IMR-90 (cell line): Measurements from ENCODE around the gene PGBD5. TPM values are rescaled to one million over a fixed set of nuclear protein-coding genes. Genes with fewer than 3 reads are reported as not detected.

Source experiments
- ATAC-seq: fragments of 200-7000 bp; cut with Tn5 transposase; 2 replicates; pipeline ENCODE4 v1.9.1; 2020; ENCODE audit warnings: low read depth, mild to moderate bottlenecking, moderate library complexity
- BruUV-seq: library from RNA; stranded (reverse); fragments of 400-500 nt; replicated peaks from 2 replicates; lab custom pipeline; 2021; lab: Mats Ljungman, UMichigan
- CTCF ChIA-PET: fragments of 300-600 bp; formaldehyde crosslinking; extraction: SDS; loops from one replicate; lab custom pipeline; 2021; ENCODE audit warnings: antibody characterized with exemption; lab: Yijun Ruan, JAX
- POLR2A ChIA-PET: fragments of 300-600 bp; sonication (Branson Sonifier 250); formaldehyde crosslinking; loops from one replicate; lab custom pipeline; 2022; ENCODE audit warnings: antibody characterized with exemption; ENCODE audit not compliant: unreplicated experiment; lab: Charles Lee
- DNase-seq: peaks from one replicate; pipeline ENCODE4 v3.0.0; 2013
- H2AFZ ChIP-seq: replicated peaks from 2 replicates; pipeline ENCODE3; 2013; ENCODE audit warnings: low read length, mild to moderate bottlenecking; ENCODE audit not compliant: poor library complexity
- H2AK5ac ChIP-seq: 2 replicates; pipeline ENCODE4 v1.6.1; 2013; ENCODE audit warnings: low read depth, low read length, inconsistent platforms
- H2AK9ac ChIP-seq: replicated peaks from 2 replicates; pipeline ENCODE3; 2013; ENCODE audit warnings: mild to moderate bottlenecking, low read depth, low read length, moderate library complexity; ENCODE audit not compliant: poor library complexity
- H2BK120ac ChIP-seq: 2 replicates; pipeline ENCODE4 v1.6.1; 2013; ENCODE audit warnings: low read depth, low read length, inconsistent platforms
- H2BK15ac ChIP-seq: 3 replicates; pipeline ENCODE4 v1.6.1; 2013; ENCODE audit warnings: low read depth, low read length, inconsistent platforms
- H2BK20ac ChIP-seq: 2 replicates; pipeline ENCODE4 v1.6.1; 2013; ENCODE audit warnings: low read depth, mild to moderate bottlenecking, inconsistent platforms, low read length, moderate library complexity
- H2BK5ac ChIP-seq: 2 replicates; pipeline ENCODE4 v1.6.1; 2013; ENCODE audit warnings: mild to moderate bottlenecking, low read depth, low read length, inconsistent platforms; ENCODE audit not compliant: poor library complexity, severe bottlenecking
- H3K14ac ChIP-seq: replicated peaks from 2 replicates; pipeline ENCODE4 v1.6.1; 2013; ENCODE audit warnings: low read depth, low read length, inconsistent platforms
- H3K18ac ChIP-seq: 2 replicates; pipeline ENCODE4 v1.6.1; 2013; ENCODE audit warnings: low read depth, low read length, control low read depth
- H3K23ac ChIP-seq: 2 replicates; pipeline ENCODE4 v1.6.1; 2013; ENCODE audit warnings: low read depth, low read length, inconsistent platforms
- H3K27ac ChIP-seq: 2 replicates; pipeline ENCODE4 v1.5.1; 2013; ENCODE audit warnings: mild to moderate bottlenecking, control low read depth, low read length; ENCODE audit not compliant: insufficient read depth
- H3K27me3 ChIP-seq: 2 replicates; pipeline ENCODE4 v1.6.1; 2013; ENCODE audit warnings: low read length; ENCODE audit not compliant: control insufficient read depth, insufficient read depth
- H3K36me3 ChIP-seq: 2 replicates; pipeline ENCODE4 v1.6.1; 2013; ENCODE audit warnings: low read length, mixed read lengths; ENCODE audit not compliant: control insufficient read depth, insufficient read depth
- H3K4ac ChIP-seq: 2 replicates; pipeline ENCODE4 v1.6.1; 2013; ENCODE audit warnings: low read depth, low read length, inconsistent platforms
- H3K4me1 ChIP-seq: 2 replicates; pipeline ENCODE4 v1.6.1; 2013; ENCODE audit warnings: low read length, mixed read lengths; ENCODE audit not compliant: control insufficient read depth, insufficient read depth
- H3K4me2 ChIP-seq: 2 replicates; pipeline ENCODE4 v1.6.1; 2013; ENCODE audit warnings: low read depth, mild to moderate bottlenecking, control low read depth, low read length, moderate library complexity
- H3K4me3 ChIP-seq: 2 replicates; pipeline ENCODE4 v1.5.1; 2013; ENCODE audit warnings: low read depth, mild to moderate bottlenecking, control low read depth, low read length, moderate library complexity; ENCODE audit not compliant: insufficient read depth
- H3K56ac ChIP-seq: 2 replicates; pipeline ENCODE4 v1.6.1; 2013; ENCODE audit warnings: low read length, inconsistent platforms; ENCODE audit not compliant: insufficient read depth; ENCODE audit errors: extremely low read depth
- H3K79me1 ChIP-seq, 2 experiments: 2 replicates each; pipeline ENCODE4 v1.6.1; 2013; ENCODE audit warnings: low read length in 2 of 2, inconsistent platforms in 1 of 2, low read depth in 1 of 2
- H3K9ac ChIP-seq: 2 replicates; pipeline ENCODE4 v1.6.1; 2013; ENCODE audit warnings: low read depth, low read length, control low read depth
- H3K9me1 ChIP-seq: 2 replicates; pipeline ENCODE4 v1.6.1; 2013; ENCODE audit warnings: low read length, inconsistent platforms; ENCODE audit not compliant: insufficient read depth
- H3K9me3 ChIP-seq: 2 replicates; pipeline ENCODE4 v1.6.1; 2013; ENCODE audit warnings: low read length; ENCODE audit not compliant: control insufficient read depth, insufficient read depth
- H4K20me1 ChIP-seq: 2 replicates; pipeline ENCODE4 v1.6.1; 2013; ENCODE audit warnings: low read length, inconsistent platforms; ENCODE audit not compliant: insufficient read depth
- H4K5ac ChIP-seq: 2 replicates; pipeline ENCODE4 v1.6.1; 2013; ENCODE audit warnings: mild to moderate bottlenecking, low read depth, low read length, control low read depth
- H4K8ac ChIP-seq, 2 experiments: 2 replicates each; pipeline ENCODE4 v1.6.1; 2013; ENCODE audit warnings: low read depth in 2 of 2, low read length in 2 of 2, control low read depth in 1 of 2, inconsistent platforms in 1 of 2
- H4K91ac ChIP-seq: 2 replicates; pipeline ENCODE4 v1.6.1; 2013; ENCODE audit warnings: low read depth, low read length, inconsistent platforms; ENCODE audit not compliant: insufficient read depth
- CTCF ChIP-seq: conservative IDR thresholded peaks from 2 replicates; pipeline ENCODE4 v1.5.1; 2012; ENCODE audit warnings: mild to moderate bottlenecking, low read depth, low read length, improper control_type of control experiment
- MAFK ChIP-seq: IDR thresholded peaks from 2 replicates; pipeline ENCODE4 v1.6.1; 2012; ENCODE audit warnings: low read depth, low read length, improper control_type of control experiment
- WGBS, 2 experiments: methylation state at CpG; one replicate each; pipeline versions ENCODE4 v1.1.5 to v1.1.7; 2013; ENCODE audit warnings: missing lambda C conversion rate in 2 of 2; ENCODE audit not compliant: insufficient read length in 1 of 2; ENCODE audit errors: extremely low coverage in 2 of 2; 5-methylcytosine and 5-hydroxymethylcytosine counted together
- dilution Hi-C: fragments of 300-500 bp; cut with HindIII; formaldehyde crosslinking; loops from one replicate; pipeline ENCODE4 v1.14.3; 2018; ENCODE audit warnings: low sequenced_read_pairs; ENCODE audit not compliant: unreplicated experiment
- in situ Hi-C: fragments of 300-500 bp; cut with MboI; formaldehyde crosslinking; loops from 3 replicates; pipeline ENCODE4 v1.14.3; 2019; ENCODE audit warnings: low sequenced_read_pairs, inconsistent platforms, mixed read lengths
- intact Hi-C: fragments of 100-400 bp; cut with micrococcal nuclease; formaldehyde crosslinking; loops from 2 replicates; pipeline ENCODE4 v1.10.0; 2022
- polyA plus RNA-seq, 3 experiments: library from polyadenylated mRNA; depleted of rRNA; stranded (reverse); fragments of >200 nt; gene quantifications; 2 replicates each; pipeline ENCODE4 v1.2.3, GENCODE V29; 2012; ENCODE audit warnings: low replicate concordance in 1 of 3
- total RNA-seq: library from RNA; depleted of rRNA; stranded (reverse); fragments of >200 nt; gene quantifications from 2 replicates; pipeline ENCODE4 v1.2.3, GENCODE V29; 2012

Gene PGBD5
- total and polyA plus RNA-seq, 2 of the 4 experiments (the other 2 are of a cell fraction), result 0.18 to 0.36 TPM

DNA sequence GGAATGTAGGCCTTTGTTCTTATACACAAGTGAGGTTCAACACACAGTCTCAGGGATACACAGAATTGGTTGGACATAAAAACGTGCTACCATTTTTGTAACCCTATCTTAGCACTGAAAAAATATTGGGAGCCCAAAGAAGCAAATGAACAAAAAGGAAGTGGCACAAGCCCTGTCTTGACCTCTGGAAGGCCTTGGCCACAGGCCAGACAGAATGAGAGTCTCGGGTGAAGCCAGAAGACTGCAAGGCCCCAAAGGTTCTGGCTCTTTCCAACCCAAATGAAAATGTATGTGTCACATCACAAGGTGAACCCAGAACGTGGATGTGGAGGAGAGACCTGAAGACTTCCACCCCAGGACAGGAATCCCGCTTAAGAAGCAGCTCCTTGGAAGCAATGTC, 57.3 kb downstream of the PGBD5 start:
- intact Hi-C loops, result no loop called here
- Histone ChIP-seq H3K23ac (no peak overlapping the region), H3K4me2 (no peak overlapping the region), H3K9me1 (no peaks in the 10 kb centered on the region), H3K18ac (no peak overlapping the region), H3K4ac (no peak overlapping the region), H2BK120ac (no peak overlapping the region), H3K14ac (no peak overlapping the region), H2AFZ (no peak overlapping the region), H4K5ac (no peak overlapping the region), H3K4me3 (no peak overlapping the region), H3K9ac (no peak overlapping the region), H4K91ac (no peak overlapping the region), H2BK20ac (no peak overlapping the region), H3K27ac (no peak overlapping the region), H4K20me1 (no peaks in the 10 kb centered on the region), H3K79me1 (no peaks in the 10 kb centered on the region), H2AK5ac (no peak overlapping the region), H2AK9ac (no peak overlapping the region), H3K56ac (no peak overlapping the region), H2BK15ac (no peak overlapping the region), H3K36me3 (no peaks in the 10 kb centered on the region), H2BK5ac (no peak overlapping the region), H4K8ac (no peak overlapping the region), H3K9me3 (no peaks in the 10 kb centered on the region; the same call in 1 of the 2 replicates), H3K4me1 (no peaks in the 10 kb centered on the region), H3K27me3 (no peaks in the 10 kb centered on the region; the same call in 1 of the 2 replicates)
- no peak for DNase-seq
- no peak for ATAC-seq
- in situ Hi-C loops, result no loop called here
- TF ChIP-seq CTCF, result no peak
- no peak for TF ChIP-seq MAFK
- 58% methylated on average over 2 of the region's 4 CpGs; no CpG with 5 or more reads in 1 of the 2 experiments for WGBS, 2 experiments
- BruUV-seq, result no TSS peak
- dilution Hi-C loops, result no loop called here
- ChIA-PET POLR2A (no interaction called here), CTCF (no interaction called here)
